Stimulated activated CD4-positive, alpha-beta T cell treated with anti-CD3 and anti-CD28 coated beads, Interleukin-4, amount 100 ng/mL, for 24 hours (primary cell): Measurements from ENCODE around the gene CDK15.
A peak's percentile ranks its signal among the peaks of the same experiment; 100 is the strongest.
"Not testable (repeated sequence)": the region's sequence is repeated elsewhere in the genome, so short reads cannot be mapped to it uniquely, and the experiment has no call there.

ENCODE experiments used
- DNase-seq: peaks from one replicate; pipeline ENCODE4 v3.0.0-alpha.2; 2020

Gene CDK15

GRCh38 chr2:201806442-201807170, at the start of gene CDK15:
CDK15 (plus strand) TSS chr2:201806537; CDS start chr2:201806665, 128 bp downstream.
- DNase-seq = no peak

- DNase-seq = no peak
These were observed 48.1 kb upstream of the CDK15 start for GRCh38 chr2:201758234-201758633.

- DNase-seq = no peak
These were observed 47.5 kb upstream of the CDK15 start for GRCh38 chr2:201758873-201759272.

- DNase-seq = no peak
These were observed 46.8 kb upstream of the CDK15 start for GRCh38 chr2:201759567-201759966.

GRCh38 chr2:201761101-201761500, 45.2 kb upstream of the CDK15 start:
- DNase-seq = no peak

- not testable (repeated sequence) for DNase-seq
These were observed 41.9 kb upstream of the CDK15 start for GRCh38 chr2:201764469-201764868.

GRCh38 chr2:201765799-201766198, 40.5 kb upstream of the CDK15 start:
- DNase-seq = no peak

- DNase-seq = no peak
These were observed 37.4 kb upstream of the CDK15 start for GRCh38 chr2:201768918-201769317.

- no peak for DNase-seq
These were observed 36.5 kb upstream of the CDK15 start for GRCh38 chr2:201769666-201770373.

- DNase-seq = no peak
These were observed 32.3 kb upstream of the CDK15 start for GRCh38 chr2:201773990-201774389.

- no peak for DNase-seq
These were observed 31.8 kb upstream of the CDK15 start for GRCh38 chr2:201774546-201774945.

GRCh38 chr2:201775326-201775725, 31.0 kb upstream of the CDK15 start:
- no peak for DNase-seq

GRCh38 chr2:201777043-201777442, 29.3 kb upstream of the CDK15 start:
- no peak for DNase-seq

- no peak for DNase-seq
These were observed 28.5 kb upstream of the CDK15 start for GRCh38 chr2:201777869-201778268.

- DNase-seq = no peak
These were observed 26.2 kb upstream of the CDK15 start for GRCh38 chr2:201779901-201780673.

GRCh38 chr2:201780674-201781493, 25.5 kb upstream of the CDK15 start, which contains the start of gene ALS2:
ALS2 (minus strand) TSS chr2:201780933; CDS start chr2:201768885, 12,048 bp downstream.
- DNase-seq = peak; percentile 93

GRCh38 chr2:201781557-201782051, 24.7 kb upstream of the CDK15 start:
- DNase-seq = peak; percentile 6

- DNase-seq = no peak
These were observed 21.8 kb upstream of the CDK15 start for GRCh38 chr2:201784563-201784962.

- DNase-seq = no peak
These were observed 21.2 kb upstream of the CDK15 start for GRCh38 chr2:201785135-201785534.

GRCh38 chr2:201786471-201786870, 19.9 kb upstream of the CDK15 start:
- no peak for DNase-seq

GRCh38 chr2:201788371-201788770, 18.0 kb upstream of the CDK15 start:
- DNase-seq = no peak

GRCh38 chr2:201789395-201789794, 16.9 kb upstream of the CDK15 start:
- no peak for DNase-seq
